HCT116 (cell line): ENCODE data around the gene NSRP1. TPM values are rescaled to one million over a fixed set of nuclear protein-coding genes. Genes with fewer than 3 reads are reported as not detected.

ENCODE experiments used
- ATAC-seq: fragments of 200-7000 bp; cut with Tn5 transposase; 2 replicates; pipeline ENCODE4 v1.9.1; 2020; ENCODE audit warnings: mild to moderate bottlenecking, moderate library complexity
- BruUV-seq: library from RNA; stranded (reverse); fragments of 400-500 nt; replicated peaks from 2 replicates; lab custom pipeline; 2021; lab: Mats Ljungman, UMichigan
- CTCF ChIA-PET: fragments of 300-600 bp; sonication (Branson Sonifier 250); formaldehyde crosslinking; loops from one replicate; lab custom pipeline; 2021; ENCODE audit warnings: antibody characterized with exemption; lab: Charles Lee
- POLR2A ChIA-PET: fragments of 300-600, 350-600 bp; sonication (Branson Sonifier 250); formaldehyde crosslinking; loops from one replicate; lab custom pipeline; 2021; ENCODE audit warnings: antibody characterized with exemption; lab: Charles Lee
- RAD21 ChIA-PET, 2 experiments: fragments of 300-600 bp; sonication (Branson Sonifier 250); formaldehyde crosslinking; loops; one replicate each; lab custom pipeline; 2023; ENCODE audit warnings: low total read pairs in 2 of 2; ENCODE audit not compliant: uncharacterized antibody in 2 of 2, unreplicated experiment in 2 of 2, low non-redundant PET in 1 of 2; lab: Charles Lee
- DNase-seq: peaks from one replicate; pipeline ENCODE4 v3.0.0-alpha.2; 2010; ENCODE audit warnings: low read depth, low spot score
- H2AFZ ChIP-seq: fragments of 200-600 bp; shearing (Covaris generic), sonication (generic); 2 replicates; pipeline ENCODE4 v1.6.1; 2017; ENCODE audit warnings: low read depth, mixed run types, mixed read lengths, antibody characterized with exemption, low read length; ENCODE audit not compliant: poor library complexity, severe bottlenecking
- H3K27ac ChIP-seq: 2 replicates; pipeline ENCODE4 v1.5.1; 2012; ENCODE audit warnings: low read depth, low read length
- H3K27me3 ChIP-seq: fragments of 200-600 bp; sonication (generic); 2 replicates; pipeline ENCODE4 v1.6.1; 2016; ENCODE audit warnings: mixed run types, low read length, mixed read lengths; ENCODE audit not compliant: insufficient read depth
- H3K36me3 ChIP-seq, 2 experiments: fragments of 200-500 bp in 1 of 2; fragments of 200-600 bp in 1 of 2; sonication (Bioruptor generic) in 1 of 2; sonication (generic) in 1 of 2; 2 replicates each; pipeline versions ENCODE4 v1.5.1 to v1.6.1; 2014 to 2016; ENCODE audit warnings: low read length in 2 of 2, inconsistent platforms in 1 of 2, mixed read lengths in 1 of 2, mixed run types in 1 of 2; ENCODE audit not compliant: insufficient read depth in 2 of 2, control insufficient read depth in 1 of 2
- H3K4me1 ChIP-seq, 2 experiments: fragments of 200-600 bp in 1 of 2; sonication (generic) in 1 of 2; 2 replicates each; pipeline versions ENCODE4 v1.5.1 to v1.6.1; 2012 to 2017; ENCODE audit warnings: low read length in 2 of 2, inconsistent platforms in 1 of 2, mild to moderate bottlenecking in 1 of 2, mixed read lengths in 1 of 2, mixed run types in 1 of 2, moderate library complexity in 1 of 2; ENCODE audit not compliant: insufficient read depth in 2 of 2, control insufficient read depth in 1 of 2
- H3K4me2 ChIP-seq: fragments of 200-600 bp; sonication (generic); 2 replicates; pipeline ENCODE4 v1.6.1; 2017; ENCODE audit warnings: mixed run types, low read length, mixed read lengths
- H3K4me3 ChIP-seq, 2 experiments: fragments of 200-600 bp in 1 of 2; sonication (generic) in 1 of 2; replicated peaks in 1 of 2; 2 replicates each; pipeline ENCODE4 v1.5.1; 2011 to 2016; ENCODE audit warnings: low read length in 2 of 2, control low read depth in 1 of 2, low read depth in 1 of 2, mild to moderate bottlenecking in 1 of 2, mixed read lengths in 1 of 2, mixed run types in 1 of 2
- H3K79me2 ChIP-seq: fragments of 200-600 bp; sonication (generic); 2 replicates; pipeline ENCODE4 v1.6.1; 2017; ENCODE audit warnings: mild to moderate bottlenecking, mixed run types, low read length, moderate library complexity, mixed read lengths; ENCODE audit not compliant: insufficient read depth
- H3K9ac ChIP-seq: fragments of 200-600 bp; sonication (generic); 2 replicates; pipeline ENCODE4 v1.6.1; 2016; ENCODE audit warnings: low read length, mixed read lengths
- H3K9me2 ChIP-seq: fragments of 200-600 bp; sonication (generic), shearing (Covaris generic); 2 replicates; pipeline ENCODE4 v1.6.1; 2017; ENCODE audit warnings: mixed run types, mild to moderate bottlenecking, moderate library complexity; ENCODE audit not compliant: insufficient read depth
- H3K9me3 ChIP-seq, 2 experiments: fragments of 200-500 bp in 1 of 2; fragments of 200-600 bp in 1 of 2; sonication (Bioruptor generic) in 1 of 2; sonication (generic) in 1 of 2; 2 replicates each; pipeline ENCODE4 v1.6.1; 2014 to 2017; ENCODE audit warnings: low read length in 2 of 2, mixed read lengths in 2 of 2, inconsistent platforms in 1 of 2, low read depth in 1 of 2, mild to moderate bottlenecking in 1 of 2, mixed run types in 1 of 2, moderate library complexity in 1 of 2; ENCODE audit not compliant: control insufficient read depth in 1 of 2, insufficient read depth in 1 of 2
- H4K20me1 ChIP-seq: fragments of 200-600 bp; sonication (generic), shearing (Covaris generic); 2 replicates; pipeline ENCODE4 v1.6.1; 2017; ENCODE audit warnings: mixed run types, mild to moderate bottlenecking, moderate library complexity; ENCODE audit not compliant: insufficient read depth
- ATF3 ChIP-seq: IDR thresholded peaks from 2 replicates; pipeline ENCODE4 v1.6.1; 2012
- CBX3 ChIP-seq: IDR thresholded peaks from 2 replicates; pipeline ENCODE4 v1.6.1; 2012; ENCODE audit warnings: low read depth
- CTCF ChIP-seq, 3 experiments: fragments of 200-600 bp in 1 of 3; sonication (generic) in 1 of 3; IDR thresholded peaks in 2 of 3; conservative IDR thresholded peaks in 1 of 3; 2 replicates each; pipeline ENCODE4 v1.5.1; 2012 to 2017; ENCODE audit warnings: low read depth in 2 of 3, low read length in 2 of 3, antibody characterized with exemption in 1 of 3, borderline replicate concordance in 1 of 3, control low read depth in 1 of 3, mild to moderate bottlenecking in 1 of 3, mixed read lengths in 1 of 3, mixed run types in 1 of 3, moderate library complexity in 1 of 3; ENCODE audit not compliant: insufficient read depth in 1 of 3
- ELF1 ChIP-seq: IDR thresholded peaks from 2 replicates; pipeline ENCODE4 v1.6.1; 2012; ENCODE audit warnings: low read depth, borderline replicate concordance
- EZH2 ChIP-seq: fragments of 200-600 bp; sonication (generic); IDR thresholded peaks from 2 replicates; pipeline ENCODE4 v1.6.1; 2017; ENCODE audit warnings: antibody characterized with exemption, mixed run types
- MAX ChIP-seq: IDR thresholded peaks from 2 replicates; pipeline ENCODE4 v1.6.1; 2012
- RAD21 ChIP-seq: IDR thresholded peaks from 2 replicates; pipeline ENCODE4 v1.6.1; 2012; ENCODE audit warnings: low read depth, mild to moderate bottlenecking
- REST ChIP-seq: IDR thresholded peaks from 2 replicates; pipeline ENCODE4 v1.6.1; 2012; ENCODE audit warnings: low read depth
- SIN3A ChIP-seq: IDR thresholded peaks from 2 replicates; pipeline ENCODE4 v1.6.1; 2012; ENCODE audit warnings: low read depth
- TCF7L2 ChIP-seq: IDR thresholded peaks from 2 replicates; pipeline ENCODE4 v1.7.0; 2011; ENCODE audit warnings: borderline replicate concordance, inconsistent platforms; ENCODE audit not compliant: insufficient read depth, insufficient read length; ENCODE audit errors: extremely low read depth
- YY1 ChIP-seq: IDR thresholded peaks from 2 replicates; pipeline ENCODE4 v1.6.1; 2011; ENCODE audit warnings: low read length, low read depth, moderate library complexity, mild to moderate bottlenecking; ENCODE audit not compliant: insufficient replicate concordance; ENCODE audit errors: extremely low read depth
- ZFX ChIP-seq: fragments of 450-650 bp; IDR thresholded peaks from 2 replicates; pipeline ENCODE4 v1.6.1; 2017
- ZNF274 ChIP-seq: fragments of 200-500 bp; sonication (Bioruptor generic); IDR thresholded peaks from 2 replicates; pipeline ENCODE4 v1.6.1; 2014; ENCODE audit warnings: mild to moderate bottlenecking, low read depth, low read length, inconsistent platforms
- intact Hi-C: fragments of 100-400 bp; cut with micrococcal nuclease; formaldehyde crosslinking; loops from 2 replicates; pipeline ENCODE4 v1.10.0; 2022
- total RNA-seq: library from RNA; stranded (reverse); gene quantifications from one replicate; pipeline ENCODE4 v1.2.1, GENCODE V29; 2021; ENCODE audit not compliant: unreplicated experiment

The NSRP1 gene
- total RNA-seq, 1 experiment from 2014 or later: 24.9 TPM

- intact Hi-C loops: no loop called here
- H3K4me2 ChIP-seq: no peak overlapping the region
- ChIA-PET POLR2A (no interaction called here), CTCF (no interaction called here), RAD21 (no interaction called here)
- TF ChIP-seq EZH2 (no peak), ATF3 (no peak), TCF7L2 (no peak), ELF1 (no peak), CTCF (IDR thresholded peaks at IDR 0.05 in 2 of 3, conservative IDR thresholded peaks at IDR 0.05 in 1 of 3; ENCODE audit: borderline replicate concordance in 1 of 3, insufficient read depth in 1 of 3, low read depth in 2 of 3, low read length in 2 of 3) (no peak), REST (no peak), CBX3 (no peak), ZNF274 (no peak), YY1 (no peak), MAX (no peak), RAD21 (no peak), SIN3A (no peak), ZFX (no peak)
- BruUV-seq: no TSS peak
- H3K9ac ChIP-seq: no peak overlapping the region
- DNase-seq: no peak
- peaks cover 0 to 9% of the 10 kb centered on the region in 2 experiments; a peak in 1 of 4 replicates for H3K4me1 ChIP-seq
- no peaks in the 10 kb centered on the region for H3K9me2 ChIP-seq
- no peaks in the 10 kb centered on the region for H3K36me3 ChIP-seq
- no peaks in the 10 kb centered on the region for H3K79me2 ChIP-seq
- H2AFZ ChIP-seq: no peak overlapping the region
- no peaks in the 10 kb centered on the region for H3K9me3 ChIP-seq
- no peak for ATAC-seq
- no peaks in the 10 kb centered on the region for H4K20me1 ChIP-seq
- H3K27ac ChIP-seq: no peak overlapping the region
- H3K27me3 ChIP-seq: 0 out of 2 replicates have a peak, but pooled peaks cover 2% of the 10 kb centered on the region
- no peak overlapping the region for H3K4me3 ChIP-seq
These were observed 107.9 kb downstream of the NSRP1 start for GRCh38 chr17:30224419-30224960.
